ENCODE data around the gene ZNF593. TPM values are rescaled to one million over a fixed set of nuclear protein-coding genes. Genes with fewer than 3 reads are reported as not detected.

ZNF593 gene
- total RNA-seq, result 25.6 and 27.8 TPM in 2 replicates
- 47.6 TPM for polyA plus RNA-seq (2012)

- DNase-seq (ENCODE audit: low read depth), result peak; percentile 91
Measured at GRCh38 chr1:26169669-26170471, at the start of gene ZNF593. ZNF593 (plus strand) TSS chr1:26169908; CDS start chr1:26169984, 76 bp downstream.

- DNase-seq (ENCODE audit: low read depth), result no peak
Measured at GRCh38 chr1:26121854-26122773, 47.6 kb upstream of the ZNF593 start.

GRCh38 chr1:26122988-26123973 lies 46.4 kb upstream of the ZNF593 start:
- no peak for DNase-seq (ENCODE audit: low read depth)

GRCh38 chr1:26124418-26125331 lies 45.0 kb upstream of the ZNF593 start:
- no peak for DNase-seq (ENCODE audit: low read depth)

- DNase-seq (ENCODE audit: low read depth), result no peak
Measured at GRCh38 chr1:26125382-26125781, 44.3 kb upstream of the ZNF593 start.

GRCh38 chr1:26125946-26126320 lies 43.8 kb upstream of the ZNF593 start:
- DNase-seq (ENCODE audit: low read depth), result no peak

- DNase-seq (ENCODE audit: low read depth), result no peak
Measured at GRCh38 chr1:26126321-26127084, 43.2 kb upstream of the ZNF593 start.

GRCh38 chr1:26127235-26128163 lies 42.2 kb upstream of the ZNF593 start:
- DNase-seq (ENCODE audit: low read depth), result no peak

- DNase-seq (ENCODE audit: low read depth), result no peak
Measured at GRCh38 chr1:26129778-26130177, 39.9 kb upstream of the ZNF593 start.

GRCh38 chr1:26130695-26131094 lies 39.0 kb upstream of the ZNF593 start:
- no peak for DNase-seq (ENCODE audit: low read depth)

GRCh38 chr1:26132128-26132833 lies 37.4 kb upstream of the ZNF593 start:
- no peak for DNase-seq (ENCODE audit: low read depth)

GRCh38 chr1:26132834-26133167 lies 36.9 kb upstream of the ZNF593 start:
- DNase-seq (ENCODE audit: low read depth), result no peak

- no peak for DNase-seq (ENCODE audit: low read depth)
Measured at GRCh38 chr1:26134466-26134865, 35.2 kb upstream of the ZNF593 start.

GRCh38 chr1:26138974-26139558 lies 30.6 kb upstream of the ZNF593 start:
- no peak for DNase-seq (ENCODE audit: low read depth)

GRCh38 chr1:26142159-26142558 lies 27.5 kb upstream of the ZNF593 start:
- no peak for DNase-seq (ENCODE audit: low read depth)

- peak; percentile 86 for DNase-seq (ENCODE audit: low read depth)
Measured at GRCh38 chr1:26145041-26145959, 24.4 kb upstream of the ZNF593 start.
